GM21825 (cell line): ENCODE results near the gene SLIT3.
"Not testable (repeated sequence)": the region's sequence is repeated elsewhere in the genome, so short reads cannot be mapped to it uniquely, and the experiment has no call there.

Experiments
- ATAC-seq: cut with Tn5 transposase; IDR thresholded peaks from one replicate; pipeline ENCODE4 v1.9.1; 2021; ENCODE audit warnings: mild to moderate bottlenecking, moderate library complexity; ENCODE audit not compliant: unreplicated experiment

Gene SLIT3

GRCh38 chr5:169151051-169151805 lies 149.7 kb downstream of the SLIT3 start:
- ATAC-seq: no peak

GRCh38 chr5:169150108-169150507 lies 150.8 kb downstream of the SLIT3 start:
- no peak for ATAC-seq

- ATAC-seq: no peak
These were observed 151.6 kb downstream of the SLIT3 start for GRCh38 chr5:169149317-169149716.

- ATAC-seq: no peak
These were observed 152.7 kb downstream of the SLIT3 start for GRCh38 chr5:169148138-169148740.

- no peak for ATAC-seq
These were observed 153.4 kb downstream of the SLIT3 start for GRCh38 chr5:169147534-169147933.

GRCh38 chr5:169146158-169146557 lies 154.8 kb downstream of the SLIT3 start:
- no peak for ATAC-seq

GRCh38 chr5:169142264-169142970 lies 158.5 kb downstream of the SLIT3 start:
- ATAC-seq: no peak

- not testable (repeated sequence) for ATAC-seq
These were observed 160.7 kb downstream of the SLIT3 start for GRCh38 chr5:169140215-169140614.

GRCh38 chr5:169139480-169140050 lies 161.4 kb downstream of the SLIT3 start:
- ATAC-seq: no peak

GRCh38 chr5:169133531-169133930 lies 167.4 kb downstream of the SLIT3 start:
- ATAC-seq: no peak

GRCh38 chr5:169132302-169132660 lies 168.7 kb downstream of the SLIT3 start:
- ATAC-seq: no peak

GRCh38 chr5:169131616-169132301 lies 169.2 kb downstream of the SLIT3 start:
- ATAC-seq: no peak

GRCh38 chr5:169128679-169129078 lies 172.3 kb downstream of the SLIT3 start:
- no peak for ATAC-seq

GRCh38 chr5:169127431-169127830 lies 173.5 kb downstream of the SLIT3 start:
- no peak for ATAC-seq

GRCh38 chr5:169126481-169127021 lies 174.4 kb downstream of the SLIT3 start:
- ATAC-seq: no peak

GRCh38 chr5:169125571-169125970 lies 175.4 kb downstream of the SLIT3 start:
- no peak for ATAC-seq

GRCh38 chr5:169122951-169123350 lies 178.0 kb downstream of the SLIT3 start:
- ATAC-seq: no peak

GRCh38 chr5:169121630-169122420 lies 179.1 kb downstream of the SLIT3 start:
- no peak for ATAC-seq

- ATAC-seq: no peak
These were observed 181.5 kb downstream of the SLIT3 start for GRCh38 chr5:169119288-169120048.
